H7 (cell line): ENCODE measurements around the gene SPON1. TPM values are rescaled to one million over a fixed set of nuclear protein-coding genes. Genes with fewer than 3 reads are reported as not detected.
"Not testable (repeated sequence)": the region's sequence is repeated elsewhere in the genome, so short reads cannot be mapped to it uniquely, and the experiment has no call there.

ENCODE experiments used
- DNase-seq: peaks from one replicate; pipeline ENCODE4 v3.0.0; 2012
- H3K27me3 ChIP-seq: 2 replicates; pipeline ENCODE4 v1.6.0; 2011; ENCODE audit warnings: mild to moderate bottlenecking, low read length; ENCODE audit not compliant: control insufficient read depth, insufficient read depth
- H3K36me3 ChIP-seq: replicated peaks from 2 replicates; pipeline ENCODE4 v1.5.1; 2011; ENCODE audit warnings: low read length; ENCODE audit not compliant: control insufficient read depth, insufficient read depth
- H3K4me3 ChIP-seq: 2 replicates; pipeline ENCODE4 v1.5.1; 2011; ENCODE audit warnings: low read depth, mild to moderate bottlenecking, control low read depth, low read length, moderate library complexity; ENCODE audit not compliant: insufficient read depth
- total RNA-seq: library from RNA; depleted of rRNA; stranded (reverse); fragments of >200 nt; shearing (Covaris generic); gene quantifications from 2 replicates; pipeline ENCODE4 v1.2.3, GENCODE V29; 2014

Gene SPON1
- total RNA-seq, 1 experiment from 2014 or later: 4.6 TPM

DNA sequence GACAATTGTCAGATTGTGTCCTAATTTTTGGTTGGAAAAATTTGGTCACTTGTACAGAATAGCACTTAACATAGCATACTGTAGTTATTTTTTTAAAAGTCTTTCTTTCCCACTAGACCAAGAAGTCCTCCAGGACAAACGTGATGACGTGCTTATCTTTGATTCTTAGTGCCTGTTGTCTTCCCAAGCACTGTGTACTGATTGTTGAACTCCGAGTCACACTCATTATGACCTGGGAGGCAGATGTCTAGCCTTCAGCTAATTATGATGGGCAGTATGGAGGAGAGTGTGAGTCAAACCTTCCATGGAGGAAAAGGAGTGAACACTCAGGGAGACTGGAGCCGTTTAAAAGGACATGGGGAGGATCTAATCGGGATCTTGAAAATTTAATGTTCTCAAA, 119.8 kb downstream of the SPON1 start:
- Histone ChIP-seq H3K27me3 (no peaks in the 10 kb centered on the region), H3K4me3 (no peak overlapping the region), H3K36me3 (no peaks in the 10 kb centered on the region)
- no peak for DNase-seq

- not testable (repeated sequence) for H3K27me3 ChIP-seq, H3K4me3 ChIP-seq, H3K36me3 ChIP-seq, DNase-seq
Observed at GRCh38 chr11:14088861-14089260, 126.3 kb downstream of the SPON1 start.

DNA sequence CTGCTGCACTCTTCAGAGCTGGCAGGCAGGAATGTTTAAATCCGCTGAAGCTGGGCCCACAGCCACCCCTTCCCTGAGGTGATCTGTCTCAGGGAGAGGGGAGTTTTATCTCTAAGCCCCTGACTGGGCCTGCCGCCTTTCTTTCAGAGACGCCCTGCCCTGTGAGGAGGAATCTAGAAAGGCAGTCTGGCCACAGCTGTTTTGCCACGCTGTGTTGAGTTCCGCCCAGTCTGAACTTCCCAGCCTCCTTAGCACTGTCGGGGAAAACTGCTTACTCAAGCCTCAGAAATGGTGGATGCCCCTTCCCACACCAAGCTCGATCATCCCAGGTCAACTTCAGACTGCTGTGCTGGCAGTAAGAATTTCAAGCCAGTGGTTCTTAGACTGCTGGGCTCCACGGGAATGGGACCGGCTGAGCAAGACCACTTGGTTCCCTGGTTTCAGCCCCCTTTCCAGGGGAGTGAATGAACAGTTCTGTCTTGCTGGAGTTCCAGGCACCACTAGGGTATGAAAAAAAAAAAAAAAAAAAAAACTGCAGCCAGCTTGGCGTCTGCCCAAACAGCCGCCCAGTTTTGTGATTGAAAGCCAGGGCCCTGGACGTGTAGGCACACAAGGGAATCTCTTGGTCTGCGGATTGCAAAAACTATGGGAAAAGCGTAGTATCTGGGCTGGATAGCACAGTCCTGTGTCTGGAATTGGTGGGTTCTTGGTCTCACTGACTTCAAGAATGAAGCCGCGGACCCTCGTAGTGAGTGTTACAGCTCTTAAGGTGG, 127.4 kb downstream of the SPON1 start:
- Histone ChIP-seq H3K27me3 (no peaks in the 10 kb centered on the region), H3K4me3 (no peak overlapping the region), H3K36me3 (no peaks in the 10 kb centered on the region)
- DNase-seq: no peak

- H3K4me3 ChIP-seq, DNase-seq, H3K27me3 ChIP-seq, H3K36me3 ChIP-seq: not testable (repeated sequence)
Observed at GRCh38 chr11:14090631-14091030, 128.1 kb downstream of the SPON1 start.

DNA sequence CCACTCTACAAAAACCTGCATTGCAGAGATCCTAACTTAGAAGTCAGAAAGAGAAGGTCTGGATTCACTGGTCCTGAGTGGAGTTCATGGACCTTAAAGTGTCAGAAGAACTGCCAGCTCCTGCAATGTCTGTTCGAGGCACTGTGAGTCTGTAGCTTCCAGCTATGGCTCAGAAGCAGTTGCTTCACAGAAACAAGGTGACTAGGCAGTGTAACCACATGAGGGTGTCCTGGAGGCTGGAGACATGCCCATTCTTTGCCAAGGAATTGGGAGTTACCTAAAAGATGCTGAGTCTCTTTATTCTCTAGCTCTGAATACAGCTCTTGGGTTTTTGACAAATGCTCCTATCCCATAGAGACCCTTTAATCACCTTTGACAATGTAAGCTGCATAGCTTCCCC, 130.5 kb downstream of the SPON1 start:
- DNase-seq: no peak
- Histone ChIP-seq H3K36me3 (no peaks in the 10 kb centered on the region), H3K4me3 (no peak overlapping the region), H3K27me3 (no peaks in the 10 kb centered on the region)

DNA sequence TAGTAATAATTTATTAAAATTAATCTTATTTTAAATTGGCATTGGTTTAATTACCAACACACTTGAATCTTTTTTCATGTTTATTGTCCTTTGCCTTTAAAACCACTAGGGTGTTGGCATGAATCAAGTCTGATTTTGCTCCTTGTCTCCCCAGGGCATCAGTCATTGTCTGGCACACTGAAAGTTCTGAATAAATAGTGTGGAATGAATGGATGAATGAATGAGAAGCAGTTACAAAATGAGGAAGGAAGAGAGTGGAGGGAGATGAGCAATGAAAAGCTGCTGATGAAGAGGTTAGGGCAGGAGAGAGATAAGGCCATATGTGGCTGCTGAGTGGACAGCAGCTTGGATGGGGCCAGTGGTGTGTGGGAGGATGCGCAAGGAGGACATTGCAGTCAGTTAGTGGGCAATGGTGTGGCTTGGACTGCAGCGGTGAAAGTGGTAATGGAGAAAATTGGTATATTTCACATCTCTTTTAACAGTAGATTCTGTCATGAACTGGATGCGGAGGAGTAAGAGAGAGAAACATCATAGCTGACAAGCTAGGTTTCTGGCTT, 132.0 kb downstream of the SPON1 start:
- H3K4me3 ChIP-seq: no peak overlapping the region
- DNase-seq: no peak
- H3K36me3 ChIP-seq: no peaks in the 10 kb centered on the region
- no peaks in the 10 kb centered on the region for H3K27me3 ChIP-seq

- no peaks in the 10 kb centered on the region for H3K36me3 ChIP-seq
- H3K4me3 ChIP-seq: no peak overlapping the region
- no peak for DNase-seq
- no peaks in the 10 kb centered on the region for H3K27me3 ChIP-seq
Observed at GRCh38 chr11:14095882-14096281, 133.4 kb downstream of the SPON1 start.

GRCh38 chr11:14096606-14097005, 134.1 kb downstream of the SPON1 start:
- Histone ChIP-seq H3K4me3 (no peak overlapping the region), H3K27me3 (no peaks in the 10 kb centered on the region), H3K36me3 (no peaks in the 10 kb centered on the region)
- no peak for DNase-seq

GRCh38 chr11:14101388-14101787, 138.9 kb downstream of the SPON1 start:
- no peak for DNase-seq
- Histone ChIP-seq H3K27me3 (no peaks in the 10 kb centered on the region), H3K4me3 (no peak overlapping the region), H3K36me3 (no peaks in the 10 kb centered on the region)

DNA sequence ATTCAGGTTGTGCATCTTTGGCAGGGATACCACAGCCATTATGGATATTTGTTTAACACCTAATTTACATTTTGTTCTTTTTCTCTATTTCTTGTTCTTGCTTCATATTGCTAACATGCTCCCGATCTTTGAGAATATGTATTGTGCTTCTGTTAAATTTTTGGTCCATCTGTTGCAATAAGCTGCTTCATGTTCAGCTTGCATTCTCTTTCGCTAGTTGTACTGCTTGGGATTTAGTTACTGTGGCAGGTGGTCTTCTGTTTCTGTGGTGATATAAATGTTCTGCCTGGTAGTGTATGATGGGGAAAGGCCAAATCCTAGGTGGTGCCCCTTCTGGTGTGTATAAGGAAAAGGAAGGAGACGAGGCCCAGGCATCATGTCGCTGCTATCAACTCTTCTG, 140.2 kb downstream of the SPON1 start:
- Histone ChIP-seq H3K27me3 (no peaks in the 10 kb centered on the region), H3K4me3 (no peak overlapping the region), H3K36me3 (no peaks in the 10 kb centered on the region)
- no peak for DNase-seq

- Histone ChIP-seq H3K4me3 (no peak overlapping the region), H3K36me3 (no peaks in the 10 kb centered on the region), H3K27me3 (no peaks in the 10 kb centered on the region)
- no peak for DNase-seq
Observed at GRCh38 chr11:14105446-14105845, 142.9 kb downstream of the SPON1 start.

- Histone ChIP-seq H3K36me3 (no peaks in the 10 kb centered on the region), H3K4me3 (no peak overlapping the region), H3K27me3 (no peaks in the 10 kb centered on the region)
- DNase-seq: no peak
Observed at GRCh38 chr11:14106303-14107049, 144.0 kb downstream of the SPON1 start.

- Histone ChIP-seq H3K36me3 (no peaks in the 10 kb centered on the region), H3K4me3 (no peak overlapping the region), H3K27me3 (no peaks in the 10 kb centered on the region)
- DNase-seq: no peak
Observed at GRCh38 chr11:14107050-14107430, 144.5 kb downstream of the SPON1 start.

DNA sequence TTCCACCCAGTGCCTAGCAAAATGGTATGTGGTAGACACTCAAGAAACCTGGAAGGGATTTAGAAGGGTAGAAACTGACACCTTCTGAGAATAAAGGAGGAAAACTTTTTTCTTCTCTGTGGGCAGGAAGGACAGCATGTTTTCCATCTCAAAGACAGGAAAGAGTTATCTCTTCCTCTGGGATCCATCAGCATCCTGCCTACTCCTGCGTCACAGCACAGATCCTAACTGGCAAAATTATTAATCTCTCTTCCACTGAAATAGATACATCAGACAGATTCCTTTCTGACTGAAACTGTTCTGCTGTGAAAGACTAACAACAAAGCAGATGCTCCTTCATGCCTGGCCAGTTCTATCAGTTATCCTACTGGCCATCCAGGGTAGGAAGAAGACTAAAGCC, 147.2 kb downstream of the SPON1 start:
- Histone ChIP-seq H3K27me3 (no peaks in the 10 kb centered on the region), H3K4me3 (no peak overlapping the region), H3K36me3 (no peaks in the 10 kb centered on the region)
- DNase-seq: no peak

DNA sequence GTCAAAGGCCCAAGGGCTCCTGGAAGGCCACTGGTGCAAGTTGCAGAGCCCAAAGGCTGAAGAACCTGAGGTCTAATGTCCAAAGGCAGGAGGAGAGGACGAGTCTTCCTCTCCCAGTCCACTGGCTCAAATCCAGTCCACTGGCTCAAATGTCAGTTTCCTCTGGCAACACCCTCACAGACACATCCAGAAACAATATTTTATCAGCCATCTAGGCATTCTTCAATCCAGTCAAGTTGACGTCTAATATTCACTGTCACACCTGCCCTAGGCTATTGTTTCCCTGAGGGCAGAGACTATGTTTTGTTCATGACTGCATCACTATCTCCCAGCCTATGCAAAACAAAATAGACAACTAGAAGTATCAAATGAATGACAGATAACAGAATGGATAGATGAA, 148.1 kb downstream of the SPON1 start:
- no peaks in the 10 kb centered on the region for H3K36me3 ChIP-seq
- DNase-seq: no peak
- no peaks in the 10 kb centered on the region for H3K27me3 ChIP-seq
- H3K4me3 ChIP-seq: no peak overlapping the region
